AG04450 (cell line): ENCODE results near the gene TEX29. TPM values are rescaled to one million over a fixed set of nuclear protein-coding genes. Genes with fewer than 3 reads are reported as not detected.

Experiments
- CTCF ChIA-PET: fragments of 300-600, 350-600 bp; formaldehyde crosslinking; extraction: SDS; loops from one replicate; lab custom pipeline; 2022; ENCODE audit warnings: antibody characterized with exemption, inconsistent platforms; lab: Charles Lee
- POLR2A ChIA-PET: fragments of 350-600 bp; formaldehyde crosslinking; extraction: SDS; loops from one replicate; lab custom pipeline; 2021; ENCODE audit warnings: antibody characterized with exemption, inconsistent platforms; lab: Yijun Ruan, JAX
- DNase-seq: peaks from one replicate; pipeline ENCODE4 v3.0.0-alpha.2; 2011; ENCODE audit warnings: low read depth, low spot score
- H3K27ac ChIP-seq: one replicate; pipeline ENCODE4 v1.5.1; 2012; ENCODE audit warnings: low read depth, low read length, control low read depth
- H3K27me3 ChIP-seq: one replicate; pipeline ENCODE4 v1.6.0; 2012; ENCODE audit warnings: low read length; ENCODE audit not compliant: control insufficient read depth, insufficient read depth
- H3K4me3 ChIP-seq: 2 replicates; pipeline ENCODE4 v1.5.1; 2011; ENCODE audit warnings: mild to moderate bottlenecking, low read depth, low read length, control low read depth
- H3K9me3 ChIP-seq: 2 replicates; pipeline ENCODE4 v1.5.1; 2012; ENCODE audit warnings: low read length; ENCODE audit not compliant: control insufficient read depth, insufficient read depth
- CTCF ChIP-seq: IDR thresholded peaks from 2 replicates; pipeline ENCODE4 v1.5.1; 2011; ENCODE audit warnings: low read depth, low read length, control low read depth, inconsistent platforms
- polyA plus RNA-seq: library from polyadenylated mRNA; depleted of rRNA; stranded (reverse); fragments of >200 nt; gene quantifications from 2 replicates; pipeline ENCODE4 v1.2.3, GENCODE V29; 2011

The TEX29 gene
- polyA plus RNA-seq, 1 experiment, result 6.1 TPM

DNA sequence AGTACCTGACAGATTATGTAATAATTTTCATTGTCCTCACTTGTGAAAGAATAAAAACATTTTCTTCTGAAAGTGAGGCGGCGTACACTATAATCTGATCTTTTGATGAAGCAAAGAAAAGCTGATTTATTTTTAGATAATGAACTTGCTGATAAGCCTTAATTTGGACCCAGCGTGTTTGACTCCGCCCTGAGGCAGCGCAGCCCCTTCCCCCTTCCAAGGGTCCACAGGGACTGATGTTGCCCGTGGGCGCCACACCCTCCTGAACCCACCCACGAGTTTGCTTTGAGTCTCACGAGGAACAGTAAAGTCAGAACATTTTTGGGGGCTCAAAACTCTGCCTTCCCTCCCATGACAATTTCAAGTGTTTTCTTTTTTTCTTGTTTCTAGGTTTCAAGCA is 40.0 kb downstream of the TEX29 start:
- peaks cover 29% of the 10 kb centered on the region for H3K27me3 ChIP-seq

DNA sequence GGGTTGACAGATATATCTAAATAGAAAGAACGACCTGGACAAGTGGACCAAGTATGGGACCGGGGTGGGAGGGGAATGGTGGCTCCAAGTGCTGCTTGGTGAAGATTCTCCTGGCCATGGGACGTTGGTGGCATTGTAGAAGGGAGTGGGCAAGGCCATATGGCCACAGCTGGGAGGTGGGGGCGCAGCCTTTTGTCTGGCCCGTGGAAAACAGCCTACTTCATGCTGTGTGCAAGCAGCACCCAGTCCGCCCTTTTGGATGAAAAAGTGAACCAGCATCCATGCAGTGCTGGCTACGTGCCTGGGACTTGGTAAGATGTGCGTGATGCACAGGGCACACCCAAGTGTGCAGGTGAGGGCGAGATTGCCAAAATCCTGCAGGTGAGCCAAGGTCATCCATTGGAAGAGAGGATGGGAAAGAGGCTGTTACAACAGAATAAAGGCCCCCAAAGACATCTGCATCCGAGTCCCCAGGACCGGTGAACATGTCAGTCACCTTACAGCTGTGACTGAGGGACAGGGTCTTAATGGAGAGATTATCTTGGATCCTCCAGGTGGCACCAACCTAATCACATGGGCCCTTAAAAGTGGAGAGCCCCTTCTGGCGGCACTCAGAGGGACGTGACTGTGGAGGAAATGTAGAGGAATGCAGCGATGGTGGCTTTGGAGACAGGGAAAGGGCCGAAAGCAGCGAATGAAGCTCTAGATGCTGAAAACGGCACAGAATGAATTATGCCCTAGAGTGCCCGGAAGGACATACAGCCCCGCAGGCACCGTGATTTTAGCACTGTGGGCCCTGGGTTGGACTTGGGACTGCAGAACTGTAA is 40.8 kb downstream of the TEX29 start:
- POLR2A ChIA-PET, result no interaction called here
- H3K27me3 ChIP-seq, result peaks cover 27% of the 10 kb centered on the region
- TF ChIP-seq CTCF, result no peak
- CTCF ChIA-PET, result no interaction called here
- DNase-seq, result no peak
- no peak overlapping the region for H3K4me3 ChIP-seq
- no peaks in the 10 kb centered on the region for H3K9me3 ChIP-seq
- no peak overlapping the region for H3K27ac ChIP-seq

More for the DNA sequence above, 40.0 kb downstream of the TEX29 start:
- Histone ChIP-seq H3K9me3 (no peaks in the 10 kb centered on the region), H3K27ac (no peak overlapping the region), H3K4me3 (no peak overlapping the region)
- POLR2A ChIA-PET, result no interaction called here
- DNase-seq, result no peak
- no peak for TF ChIP-seq CTCF
- CTCF ChIA-PET, result no interaction called here

- ChIA-PET POLR2A (no interaction called here), CTCF (no interaction called here)
- no peak overlapping the region for H3K4me3 ChIP-seq
- TF ChIP-seq CTCF, result no peak
- H3K9me3 ChIP-seq, result no peaks in the 10 kb centered on the region
- H3K27me3 ChIP-seq, result peaks cover 24% of the 10 kb centered on the region
- no peak for DNase-seq
- H3K27ac ChIP-seq, result no peak overlapping the region
Observed at GRCh38 chr13:111361873-111362648, 41.6 kb downstream of the TEX29 start.

DNA sequence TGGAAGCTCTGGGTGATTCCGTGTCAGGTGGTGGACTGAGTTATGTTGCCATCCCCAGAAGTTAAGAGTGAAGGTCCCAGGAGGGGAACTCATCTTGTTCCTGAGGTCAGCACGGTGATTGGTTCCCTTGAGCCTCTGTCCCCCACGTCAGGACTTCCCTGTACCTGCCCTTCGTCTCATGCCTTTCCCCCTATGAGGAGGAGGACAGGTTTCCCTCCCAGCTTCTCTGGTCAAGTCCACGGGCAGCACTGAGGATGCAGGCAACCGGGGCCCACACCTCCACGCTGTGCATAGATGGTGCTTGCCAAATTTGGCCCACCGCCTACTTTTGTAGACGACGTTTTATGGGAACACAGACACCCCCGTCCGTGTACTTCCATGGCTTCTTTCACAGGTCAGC is 42.7 kb downstream of the TEX29 start:
- no peaks in the 10 kb centered on the region for H3K9me3 ChIP-seq
- no peak overlapping the region for H3K27ac ChIP-seq
- DNase-seq, result no peak
- TF ChIP-seq CTCF, result no peak
- H3K27me3 ChIP-seq, result peaks cover 28% of the 10 kb centered on the region
- H3K4me3 ChIP-seq, result no peak overlapping the region
- CTCF ChIA-PET, result no interaction called here
- POLR2A ChIA-PET, result no interaction called here

GRCh38 chr13:111363591-111363990 is 43.1 kb downstream of the TEX29 start:
- Histone ChIP-seq H3K4me3 (no peak overlapping the region), H3K27ac (no peak overlapping the region), H3K27me3 (peaks cover 33% of the 10 kb centered on the region), H3K9me3 (no peaks in the 10 kb centered on the region)
- ChIA-PET CTCF (no interaction called here), POLR2A (no interaction called here)
- TF ChIP-seq CTCF, result no peak
- no peak for DNase-seq
